Panc1 (cell line): ENCODE results near the gene CDH12. TPM values are rescaled to one million over a fixed set of nuclear protein-coding genes. Genes with fewer than 3 reads are reported as not detected.

Experiments
- ATAC-seq: fragments of 200-7000 bp; cut with Tn5 transposase; 2 replicates; pipeline ENCODE4 v1.9.1; 2020; ENCODE audit warnings: mild to moderate bottlenecking, moderate library complexity
- BruUV-seq: library from RNA; stranded (reverse); fragments of 400-500 nt; replicated peaks from 2 replicates; lab custom pipeline; 2021; lab: Mats Ljungman, UMichigan
- CTCF ChIA-PET: fragments of 300-600 bp; sonication (Branson Sonifier 250); formaldehyde crosslinking; loops from one replicate; lab custom pipeline; 2022; ENCODE audit warnings: antibody characterized with exemption; lab: Charles Lee
- POLR2A ChIA-PET: fragments of 300-600 bp; sonication (Branson Sonifier 250); formaldehyde crosslinking; loops from one replicate; lab custom pipeline; 2022; ENCODE audit warnings: antibody characterized with exemption; lab: Charles Lee
- DNase-seq: peaks from one replicate; pipeline ENCODE4 v3.0.0-alpha.2; 2010; ENCODE audit warnings: low read depth, low spot score
- H3K27ac ChIP-seq: 2 replicates; pipeline ENCODE4 v1.5.1; 2011; ENCODE audit warnings: mild to moderate bottlenecking, low read length, inconsistent platforms
- H3K27me3 ChIP-seq: fragments of 200-500 bp; sonication (Bioruptor generic); 2 replicates; pipeline ENCODE4 v1.6.0; 2014; ENCODE audit warnings: low read length, inconsistent platforms; ENCODE audit not compliant: control insufficient read depth, insufficient read depth
- H3K36me3 ChIP-seq: fragments of 200-500 bp; sonication (Bioruptor generic); 2 replicates; pipeline ENCODE4 v1.5.1; 2014; ENCODE audit warnings: inconsistent platforms, mild to moderate bottlenecking, low read length, moderate library complexity; ENCODE audit not compliant: control insufficient read depth, insufficient read depth
- H3K4me1 ChIP-seq: 2 replicates; pipeline ENCODE4 v1.5.1; 2011; ENCODE audit warnings: inconsistent platforms, mild to moderate bottlenecking, low read length, moderate library complexity; ENCODE audit not compliant: control insufficient read depth, insufficient read depth
- H3K4me3 ChIP-seq, 2 experiments: 2 replicates each; pipeline ENCODE4 v1.5.1; 2011 to 2012; ENCODE audit warnings: low read depth in 2 of 2, low read length in 2 of 2, mild to moderate bottlenecking in 2 of 2, inconsistent platforms in 1 of 2, moderate library complexity in 1 of 2
- H3K9me3 ChIP-seq: fragments of 200-500 bp; sonication (Bioruptor generic); 2 replicates; pipeline ENCODE4 v1.5.1; 2014; ENCODE audit warnings: low read depth, mild to moderate bottlenecking, inconsistent platforms, low read length, moderate library complexity; ENCODE audit not compliant: control insufficient read depth, insufficient read depth
- CTCF ChIP-seq: fragments of 450-650 bp; IDR thresholded peaks from 2 replicates; pipeline ENCODE4 v1.5.1; 2017; ENCODE audit warnings: mild to moderate bottlenecking
- POLR2AphosphoS5 ChIP-seq: IDR thresholded peaks from 2 replicates; pipeline ENCODE4 v1.6.1; 2012; ENCODE audit warnings: mild to moderate bottlenecking, low read depth, low read length, moderate library complexity
- REST ChIP-seq, 2 experiments: IDR thresholded peaks; 2 replicates each; pipeline ENCODE4 v1.6.1; 2011 to 2012; ENCODE audit warnings: low read depth in 2 of 2, control low read depth in 1 of 2, low read length in 1 of 2, mild to moderate bottlenecking in 1 of 2, moderate library complexity in 1 of 2; ENCODE audit not compliant: insufficient read depth in 1 of 2
- SIN3A ChIP-seq: IDR thresholded peaks from 2 replicates; pipeline ENCODE4 v1.6.1; 2012; ENCODE audit warnings: low read depth, mild to moderate bottlenecking, low read length, moderate library complexity, borderline replicate concordance; ENCODE audit not compliant: insufficient read depth
- TCF7L2 ChIP-seq: IDR thresholded peaks from 2 replicates; pipeline ENCODE4 v1.6.1; 2011; ENCODE audit warnings: mild to moderate bottlenecking, low read depth, low read length, inconsistent platforms
- in situ Hi-C: cut with HindIII; loops from 2 replicates; pipeline ENCODE4 v1.10.0; 2016; ENCODE audit warnings: low sequenced_read_pairs, low pct_unique_long_range_greater_than_20kb
- intact Hi-C: fragments of 100-400 bp; cut with micrococcal nuclease; formaldehyde crosslinking; loops from one replicate; pipeline ENCODE4 v1.10.0; 2022; ENCODE audit not compliant: unreplicated experiment
- total RNA-seq: library from RNA; stranded (reverse); gene quantifications from one replicate; pipeline ENCODE4 v1.2.1, GENCODE V29; 2021; ENCODE audit not compliant: unreplicated experiment

Gene CDH12
- total RNA-seq, 1 experiment from 2014 or later, result not detected

DNA sequence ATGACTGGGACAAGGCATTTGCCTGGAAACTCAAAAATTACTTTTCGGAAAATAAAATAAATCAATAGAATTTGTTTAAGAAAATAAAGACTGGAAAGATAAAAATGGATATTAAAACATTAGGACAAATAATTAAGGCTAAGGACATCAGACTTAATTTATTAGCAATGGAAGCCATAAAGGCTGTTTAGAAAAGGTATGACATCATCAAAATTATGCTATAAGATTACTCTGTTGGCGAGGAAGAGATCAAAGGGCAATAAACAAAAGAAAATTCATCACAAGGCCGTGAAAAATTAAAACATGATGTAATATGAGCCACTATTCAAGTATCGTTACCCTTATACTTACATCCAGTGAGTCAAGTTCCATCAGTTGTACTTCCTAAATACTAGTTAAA is 2.7 kb upstream of the CDH12 start:
- Histone ChIP-seq H3K27me3 (0 out of 2 replicates have a peak, but pooled peaks cover 2% of the 10 kb centered on the region), H3K36me3 (no peaks in the 10 kb centered on the region), H3K4me1 (no peaks in the 10 kb centered on the region), H3K4me3 (no peak overlapping the region), H3K27ac (no peak overlapping the region), H3K9me3 (no peaks in the 10 kb centered on the region)
- ATAC-seq, result no peak
- POLR2A ChIA-PET, result no interaction called here
- intact Hi-C loops, result no loop called here
- DNase-seq, result no peak
- no TSS peak for BruUV-seq
- CTCF ChIA-PET, result no interaction called here
- no peak for TF ChIP-seq SIN3A
- in situ Hi-C loops, result no loop called here

DNA sequence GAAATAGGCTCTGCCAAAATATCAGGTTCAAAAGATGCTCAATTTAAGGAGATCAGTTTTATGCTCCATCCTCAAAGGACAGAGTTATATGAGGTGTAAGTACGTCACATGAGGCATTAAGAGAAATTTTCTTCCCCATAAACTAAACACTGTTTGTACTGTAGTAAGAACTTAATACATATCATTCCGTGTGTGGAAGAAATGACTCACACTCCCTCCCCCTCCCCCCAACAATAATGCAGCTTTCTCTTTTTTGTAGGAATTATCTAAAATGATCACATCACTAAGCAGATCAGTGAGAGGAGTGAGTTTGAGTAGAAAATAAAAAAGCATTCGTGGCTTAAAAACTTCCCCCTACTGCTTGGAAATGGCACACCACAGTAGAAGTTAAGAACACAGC is 2.2 kb downstream of the CDH12 start:
- Histone ChIP-seq H3K27ac (no peak overlapping the region), H3K4me1 (no peaks in the 10 kb centered on the region), H3K36me3 (no peaks in the 10 kb centered on the region), H3K27me3 (0 out of 2 replicates have a peak, but pooled peaks cover 2% of the 10 kb centered on the region), H3K9me3 (no peaks in the 10 kb centered on the region), H3K4me3 (no peak overlapping the region)
- ChIA-PET POLR2A (no interaction called here), CTCF (no interaction called here)
- intact Hi-C loops (no loop called here), in situ Hi-C loops (no loop called here)
- DNase-seq (no peak), ATAC-seq (no peak)
- no peak for TF ChIP-seq POLR2AphosphoS5
- no peak for TF ChIP-seq REST (IDR thresholded peaks at IDR 0.05; ENCODE audit: insufficient read depth in 1 of 2, low read depth in 2 of 2, low read length in 1 of 2)
- no peak for TF ChIP-seq CTCF
- TF ChIP-seq TCF7L2, result no peak
- no peak for TF ChIP-seq SIN3A
- BruUV-seq, result no TSS peak

DNA sequence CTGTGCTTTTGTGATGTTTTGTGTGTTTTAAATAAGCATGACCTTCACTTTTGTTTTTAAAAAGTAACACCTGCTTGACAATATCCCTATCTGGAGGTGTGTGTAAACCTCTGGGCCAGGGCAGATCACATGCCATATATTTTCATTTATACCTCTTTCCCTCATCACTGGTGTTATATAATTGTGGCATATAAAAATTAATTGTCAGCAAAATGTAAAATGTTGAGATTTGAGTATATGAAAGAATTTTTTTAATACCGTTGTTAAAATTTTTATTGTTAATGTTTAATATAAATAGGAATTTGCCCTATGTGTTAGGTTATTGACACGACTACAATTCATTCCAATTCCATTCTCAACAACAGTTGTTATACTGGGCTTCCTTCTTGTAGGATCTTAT is 6.5 kb downstream of the CDH12 start:
- Histone ChIP-seq H3K4me3 (no peak overlapping the region), H3K27ac (no peak overlapping the region), H3K36me3 (no peaks in the 10 kb centered on the region), H3K4me1 (no peaks in the 10 kb centered on the region), H3K9me3 (no peaks in the 10 kb centered on the region), H3K27me3 (no peaks in the 10 kb centered on the region)
- BruUV-seq, result no TSS peak
- DNase-seq, result no peak
- intact Hi-C loops (no loop called here), in situ Hi-C loops (no loop called here)
- ChIA-PET POLR2A (no interaction called here), CTCF (no interaction called here)
- TF ChIP-seq REST (IDR thresholded peaks at IDR 0.05; ENCODE audit: insufficient read depth in 1 of 2, low read depth in 2 of 2, low read length in 1 of 2) (no peak), TCF7L2 (no peak), CTCF (no peak)
- ATAC-seq, result no peak
